HEK293T (cell line): ENCODE measurements around the gene FAM120A.

Experiments used
- CTCF ChIA-PET: fragments of 350-600 bp; formaldehyde crosslinking; extraction: SDS; loops from one replicate; lab custom pipeline; 2021; ENCODE audit warnings: antibody characterized with exemption, inconsistent platforms; lab: Yijun Ruan, JAX
- POLR2A ChIA-PET: fragments of 350-600 bp; formaldehyde crosslinking; extraction: SDS; loops from one replicate; lab custom pipeline; 2020; ENCODE audit warnings: antibody characterized with exemption, inconsistent platforms; lab: Yijun Ruan, JAX
- DNase-seq: peaks from one replicate; pipeline ENCODE4 v3.0.0; 2012; ENCODE audit warnings: mixed read lengths; ENCODE audit errors: extremely low spot score
- ARNT ChIP-seq: fragments of 450-650 bp; IDR thresholded peaks from 2 replicates; pipeline ENCODE4 v1.6.1; 2017; ENCODE audit warnings: mild to moderate bottlenecking
- BHLHE40 ChIP-seq: fragments of 450-650 bp; IDR thresholded peaks from 2 replicates; pipeline ENCODE4 v1.6.1; 2016; ENCODE audit warnings: mild to moderate bottlenecking, moderate library complexity, borderline replicate concordance
- CTBP1 ChIP-seq: fragments of 450-650 bp; IDR thresholded peaks from 2 replicates; pipeline ENCODE4 v1.6.1; 2016; ENCODE audit warnings: borderline replicate concordance
- ELF4 ChIP-seq: fragments of 450-650 bp; IDR thresholded peaks from 2 replicates; pipeline ENCODE4 v1.6.1; 2017; ENCODE audit warnings: antibody characterized with exemption
- FOXA1 ChIP-seq: fragments of 450-650 bp; IDR thresholded peaks from 2 replicates; pipeline ENCODE4 v1.6.1; 2016; ENCODE audit warnings: mild to moderate bottlenecking
- FOXK2 ChIP-seq: fragments of 450-650 bp; IDR thresholded peaks from 2 replicates; pipeline ENCODE4 v1.6.1; 2016; ENCODE audit warnings: mild to moderate bottlenecking
- FOXM1 ChIP-seq: fragments of 450-650 bp; IDR thresholded peaks from 2 replicates; pipeline ENCODE4 v1.6.1; 2017; ENCODE audit warnings: mild to moderate bottlenecking, borderline replicate concordance
- HDGF ChIP-seq: fragments of 450-650 bp; IDR thresholded peaks from 2 replicates; pipeline ENCODE4 v1.6.1; 2017; ENCODE audit warnings: antibody characterized with exemption, borderline replicate concordance
- L3MBTL2 ChIP-seq: fragments of 450-650 bp; conservative IDR thresholded peaks from 2 replicates; pipeline ENCODE4 v1.6.1; 2016; ENCODE audit warnings: mild to moderate bottlenecking
- LEF1 ChIP-seq: fragments of 450-650 bp; IDR thresholded peaks from 2 replicates; pipeline ENCODE4 v1.6.1; 2017; ENCODE audit warnings: mild to moderate bottlenecking, borderline replicate concordance
- NFRKB ChIP-seq: fragments of 450-650 bp; IDR thresholded peaks from 2 replicates; pipeline ENCODE4 v1.6.1; 2016; ENCODE audit warnings: mild to moderate bottlenecking, moderate library complexity
- SP1 ChIP-seq: fragments of 450-650 bp; IDR thresholded peaks from 2 replicates; pipeline ENCODE4 v1.6.1; 2017
- SUZ12 ChIP-seq: fragments of 450-650 bp; IDR thresholded peaks from 2 replicates; pipeline ENCODE4 v1.6.1; 2016; ENCODE audit warnings: mild to moderate bottlenecking
- TARDBP ChIP-seq: fragments of 450-650 bp; IDR thresholded peaks from 2 replicates; pipeline ENCODE4 v1.6.1; 2016
- ZNF384 ChIP-seq: fragments of 450-650 bp; IDR thresholded peaks from 2 replicates; pipeline ENCODE4 v1.6.1; 2016
- TF ChIP-seq, protein P1 (sequence below): fragments of 450-650 bp; IDR thresholded peaks from 2 replicates; pipeline ENCODE4 v1.6.1; 2016

FAM120A gene

DNA sequence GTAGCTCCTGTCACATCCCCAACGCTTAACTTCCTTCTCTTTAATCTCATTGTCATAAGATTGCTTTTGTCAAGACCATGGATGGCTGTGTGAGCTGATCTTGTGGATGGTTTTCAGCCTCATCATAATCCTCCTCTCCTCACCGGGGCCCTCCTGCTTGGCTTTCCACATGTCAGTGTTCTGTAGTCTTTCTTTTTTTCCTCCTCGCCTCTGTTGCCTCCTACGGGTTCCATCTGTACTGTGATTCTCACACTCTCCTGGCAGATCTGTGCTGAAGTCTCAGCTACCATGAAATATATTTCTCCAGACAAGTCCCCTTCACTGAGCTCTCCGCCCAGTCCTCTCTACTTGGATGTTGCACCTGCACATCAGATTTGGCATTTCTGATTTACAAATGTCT, 36.8 kb downstream of the FAM120A start:
- no peak for DNase-seq
- TF ChIP-seq SP1 (no peak), FOXA1 (no peak), ZNF384 (no peak), ELF4 (no peak)
- POLR2A ChIA-PET: no interaction called here
- CTCF ChIA-PET: no interaction called here

DNA sequence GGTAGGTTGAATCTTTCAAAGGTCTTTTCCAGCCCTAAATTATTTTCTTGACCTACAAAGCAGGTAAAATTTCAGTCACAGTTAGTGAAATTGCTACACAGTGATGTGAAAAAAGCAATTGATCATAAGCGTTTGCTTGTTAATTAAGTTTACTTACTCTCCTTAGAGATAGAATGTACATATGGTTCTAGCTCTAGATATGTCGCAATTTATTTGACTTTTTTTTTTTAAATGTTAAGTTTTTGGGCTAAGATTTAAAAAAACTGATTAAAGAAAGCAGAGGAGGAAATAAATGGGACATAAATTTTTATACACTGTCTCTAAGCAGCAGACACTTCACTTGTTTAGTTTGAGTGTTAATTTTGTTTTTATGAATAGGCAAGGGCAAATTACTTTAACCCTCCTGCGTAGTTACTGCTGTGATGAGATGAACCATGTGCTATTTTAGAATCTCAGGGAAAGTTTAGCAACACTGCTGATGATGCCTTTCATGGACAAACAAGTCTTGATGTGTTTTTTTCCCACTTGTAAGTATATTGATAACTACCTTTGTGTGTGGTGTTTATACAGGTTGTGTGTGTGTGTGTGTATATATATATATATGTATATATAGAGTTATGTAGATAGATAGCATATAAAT, 40.2 kb downstream of the FAM120A start:
- ChIA-PET CTCF (no interaction called here), POLR2A (no interaction called here)

DNA sequence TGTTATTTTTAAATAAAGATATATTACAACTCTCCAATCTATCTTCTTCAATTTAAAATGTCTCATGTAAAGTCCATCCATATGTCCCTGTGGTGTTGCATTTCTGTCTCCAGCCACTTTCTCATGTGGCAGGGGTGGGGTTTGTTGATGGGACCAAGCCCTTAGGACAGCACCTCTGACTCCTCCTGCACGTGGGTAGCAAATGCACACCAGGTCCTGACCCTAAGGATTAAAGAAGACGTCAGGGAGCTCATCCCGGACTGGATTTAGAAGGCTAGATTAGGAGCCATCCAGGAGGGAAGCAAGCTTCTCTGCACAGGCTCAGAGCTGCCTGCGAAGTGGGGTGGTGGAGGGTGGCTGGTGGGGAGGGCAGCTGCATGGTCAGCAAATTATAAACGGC, 40.8 kb downstream of the FAM120A start:
- POLR2A ChIA-PET: no interaction called here
- CTCF ChIA-PET: no interaction called here
- DNase-seq: no peak
- TF ChIP-seq ELF4: no peak
- no peak for TF ChIP-seq L3MBTL2
- no peak for TF ChIP-seq HDGF
- TF ChIP-seq LEF1: no peak

More for the DNA sequence above, 40.2 kb downstream of the FAM120A start:
- TF ChIP-seq ELF4: no peak
- no peak for TF ChIP-seq FOXA1
- TF ChIP-seq CTBP1: no peak
- no peak for TF ChIP-seq LEF1
- no peak for TF ChIP-seq ARNT
- no peak for TF ChIP-seq SP1
- no peak for TF ChIP-seq BHLHE40
- no peak for TF ChIP-seq SUZ12
- TF ChIP-seq L3MBTL2: no peak
- no peak for TF ChIP-seq NFRKB
- TF ChIP-seq ZNF384: no peak
- no peak for TF ChIP-seq HDGF
- DNase-seq: no peak

DNA sequence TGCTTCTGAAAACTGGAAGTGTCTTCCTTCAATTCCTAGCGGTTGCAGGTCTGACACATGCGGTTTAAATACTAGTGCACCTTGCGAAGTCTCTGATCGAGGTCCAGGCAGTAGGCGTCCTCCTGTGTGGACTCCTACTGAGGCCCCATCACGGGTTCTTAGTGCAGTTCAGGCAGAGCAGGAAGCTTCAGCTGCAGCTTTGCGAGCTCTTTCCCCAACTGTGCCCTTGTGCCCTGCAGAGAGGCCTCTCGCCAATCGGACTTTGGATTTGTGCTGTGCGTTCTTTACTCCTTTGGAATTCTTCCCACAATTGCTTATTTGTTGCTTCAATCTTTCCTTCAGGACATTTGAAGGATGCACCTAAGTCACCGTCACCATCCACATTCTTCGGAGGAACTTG, 42.5 kb downstream of the FAM120A start:
- ChIA-PET CTCF (no interaction called here), POLR2A (no interaction called here)
- no peak for TF ChIP-seq BHLHE40
- no peak for TF ChIP-seq SP1
- no peak for TF ChIP-seq FOXM1
- TF ChIP-seq ARNT: no peak
- no peak for TF ChIP-seq FOXK2
- no peak for TF ChIP-seq SUZ12

DNA sequence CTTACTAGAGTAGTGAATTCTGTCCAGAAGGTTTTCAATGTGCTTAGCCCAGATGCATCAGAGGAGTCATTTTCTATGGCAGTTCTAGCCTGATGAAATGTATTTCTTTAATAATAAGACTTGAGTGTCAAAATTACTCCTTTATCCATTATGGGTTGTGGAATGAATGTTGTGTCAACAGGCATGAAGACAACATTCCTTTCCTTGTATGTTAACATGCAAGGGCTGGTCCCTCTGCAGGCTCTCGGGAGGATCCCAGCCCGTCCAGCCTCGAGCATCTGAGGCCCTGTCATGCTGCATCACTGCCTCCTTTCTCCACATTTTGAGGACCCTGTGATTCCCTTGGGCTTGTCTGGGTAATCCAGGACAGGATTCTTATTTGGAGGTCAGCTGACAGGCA, 44.8 kb downstream of the FAM120A start:
- ChIA-PET CTCF (no interaction called here), POLR2A (no interaction called here)
- TF ChIP-seq FOXK2 (no peak), TARDBP (no peak), LEF1 (no peak), FOXM1 (no peak), FOXA1 (no peak), ARNT (no peak), L3MBTL2 (no peak), SUZ12 (no peak), HDGF (no peak)
- no peak for DNase-seq

More for the DNA sequence above, 42.5 kb downstream of the FAM120A start:
- DNase-seq: no peak

DNA sequence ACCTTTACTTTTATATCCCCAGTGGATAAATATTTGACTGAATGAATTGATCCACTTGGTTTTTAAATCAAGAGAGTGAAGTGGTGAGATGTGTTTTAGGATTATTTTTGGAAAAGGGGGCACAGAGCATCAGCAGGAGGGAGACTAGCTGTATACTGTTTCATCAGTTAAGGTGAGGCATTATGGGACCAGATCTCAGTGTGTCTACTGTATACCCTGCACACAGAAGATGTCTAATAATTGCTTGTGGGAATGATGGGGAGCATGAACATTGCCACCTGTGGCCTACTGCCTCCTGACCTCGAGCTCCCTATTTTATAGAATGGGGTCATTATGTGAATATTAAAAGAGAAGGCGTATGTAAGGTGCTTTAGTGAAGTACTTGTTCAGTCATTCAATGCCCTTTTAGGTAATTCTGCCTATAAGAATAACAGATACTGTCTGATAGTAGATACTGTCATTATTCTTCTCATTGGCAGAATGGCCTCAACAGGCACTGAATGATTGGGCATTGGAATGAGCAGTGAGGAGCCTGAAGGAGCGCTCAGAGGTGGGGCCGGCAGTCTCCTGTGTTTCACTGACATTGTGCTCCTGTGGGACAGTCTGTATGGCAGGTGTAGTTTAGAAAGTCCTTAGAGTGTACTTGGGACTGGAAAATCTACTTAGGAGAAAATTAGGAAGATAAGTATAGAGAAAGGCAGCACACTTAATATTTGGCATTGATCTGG, 49.2 kb downstream of the FAM120A start:
- ChIA-PET POLR2A (no interaction called here), CTCF (no interaction called here)
- no peak for TF ChIP-seq HDGF
- no peak for TF ChIP-seq ARNT
- TF ChIP-seq LEF1: no peak
- no peak for TF ChIP-seq CTBP1
- no peak for TF ChIP-seq BHLHE40
- TF ChIP-seq ELF4: no peak
- TF ChIP-seq, protein P1, sequence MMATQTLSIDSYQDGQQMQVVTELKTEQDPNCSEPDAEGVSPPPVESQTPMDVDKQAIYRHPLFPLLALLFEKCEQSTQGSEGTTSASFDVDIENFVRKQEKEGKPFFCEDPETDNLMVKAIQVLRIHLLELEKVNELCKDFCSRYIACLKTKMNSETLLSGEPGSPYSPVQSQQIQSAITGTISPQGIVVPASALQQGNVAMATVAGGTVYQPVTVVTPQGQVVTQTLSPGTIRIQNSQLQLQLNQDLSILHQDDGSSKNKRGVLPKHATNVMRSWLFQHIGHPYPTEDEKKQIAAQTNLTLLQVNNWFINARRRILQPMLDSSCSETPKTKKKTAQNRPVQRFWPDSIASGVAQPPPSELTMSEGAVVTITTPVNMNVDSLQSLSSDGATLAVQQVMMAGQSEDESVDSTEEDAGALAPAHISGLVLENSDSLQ: no peak
- no peak for TF ChIP-seq SUZ12
- TF ChIP-seq TARDBP: no peak
- no peak for TF ChIP-seq FOXA1
- TF ChIP-seq NFRKB: no peak
- TF ChIP-seq FOXK2: no peak
- no peak for TF ChIP-seq FOXM1
- no peak for TF ChIP-seq L3MBTL2
- TF ChIP-seq SP1: no peak
- no peak for TF ChIP-seq ZNF384
- DNase-seq: no peak

DNA sequence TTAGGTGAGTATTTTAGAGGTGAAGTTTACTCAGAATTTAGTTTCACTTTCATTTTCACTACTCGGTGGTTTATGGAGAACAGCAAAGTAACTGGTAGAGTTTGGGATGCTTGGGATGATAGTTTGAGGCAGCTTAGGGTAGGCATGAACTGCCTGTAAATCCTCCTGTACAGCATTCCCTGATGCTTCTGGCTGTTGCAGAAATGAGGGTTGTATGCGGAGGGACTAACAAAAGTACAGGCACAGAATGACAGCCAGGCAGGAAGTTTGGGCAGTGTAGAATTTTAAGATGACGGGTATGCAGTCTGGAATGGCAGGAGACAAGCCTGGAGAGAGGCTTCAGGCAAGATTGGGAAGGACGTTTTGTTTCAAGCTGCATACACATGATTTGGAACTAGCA, 49.9 kb downstream of the FAM120A start:
- CTCF ChIA-PET: no interaction called here
- DNase-seq: no peak
- TF ChIP-seq TARDBP (no peak), BHLHE40 (no peak), SUZ12 (no peak), ZNF384 (no peak), LEF1 (no peak), FOXA1 (no peak), CTBP1 (no peak), SP1 (no peak), ELF4 (no peak), NFRKB (no peak), FOXK2 (no peak), HDGF (no peak), ARNT (no peak), L3MBTL2 (no peak), FOXM1 (no peak)
- TF ChIP-seq, protein P1: no peak
- POLR2A ChIA-PET: no interaction called here
